GM23338 (cell line): ENCODE measurements around the gene TMTC2. TPM values are rescaled to one million over a fixed set of nuclear protein-coding genes. Genes with fewer than 3 reads are reported as not detected.

ENCODE experiments used
- ATAC-seq: fragments of 200-7000 bp; cut with Tn5 transposase; 3 replicates; pipeline ENCODE4 v1.9.1; 2020
- DNase-seq: peaks from one replicate; pipeline ENCODE4 v3.0.0-alpha.2; 2015; ENCODE audit warnings: low spot score
- H2AFZ ChIP-seq: fragments of 200-600 bp; sonication (generic); 2 replicates; pipeline ENCODE4 v1.8.0; 2016; ENCODE audit warnings: antibody characterized with exemption, mild to moderate bottlenecking, moderate library complexity
- H3F3A ChIP-seq: fragments of 200-600 bp; sonication (generic); replicated peaks from 2 replicates; pipeline ENCODE4 v1.8.0; 2017; ENCODE audit warnings: antibody characterized with exemption, mixed run types, low read depth
- H3K27ac ChIP-seq: fragments of 200-600 bp; sonication (generic); 2 replicates; pipeline ENCODE4 v1.6.1; 2016; ENCODE audit warnings: low read depth
- H3K27me3 ChIP-seq: fragments of 200-600 bp; sonication (generic); 2 replicates; pipeline ENCODE4 v1.8.0; 2016; ENCODE audit warnings: mild to moderate bottlenecking, mixed run types, moderate library complexity; ENCODE audit not compliant: insufficient read depth
- H3K36me3 ChIP-seq: fragments of 200-600 bp; sonication (generic); 2 replicates; pipeline ENCODE4 v1.8.0; 2016; ENCODE audit warnings: mild to moderate bottlenecking; ENCODE audit not compliant: insufficient read depth
- H3K4me1 ChIP-seq: fragments of 200-600 bp; sonication (generic); 2 replicates; pipeline ENCODE4 v1.8.0; 2016; ENCODE audit warnings: mild to moderate bottlenecking, moderate library complexity; ENCODE audit not compliant: insufficient read depth
- H3K4me2 ChIP-seq: fragments of 200-600 bp; sonication (generic); 2 replicates; pipeline ENCODE4 v1.7.1; 2017; ENCODE audit warnings: mixed run types
- H3K4me3 ChIP-seq: fragments of 200-600 bp; sonication (generic); 2 replicates; pipeline ENCODE4 v1.6.1; 2016; ENCODE audit warnings: mixed run types
- H3K79me2 ChIP-seq: fragments of 200-600 bp; sonication (generic); replicated peaks from 2 replicates; pipeline ENCODE4 v1.8.0; 2017; ENCODE audit warnings: mild to moderate bottlenecking; ENCODE audit not compliant: insufficient read depth
- H3K9me2 ChIP-seq: fragments of 200-600 bp; sonication (generic); 2 replicates; pipeline ENCODE4 v1.8.0; 2017; ENCODE audit not compliant: insufficient read depth
- H4K20me1 ChIP-seq: fragments of 200-600 bp; sonication (generic); replicated peaks from 2 replicates; pipeline ENCODE4 v1.8.0; 2017; ENCODE audit warnings: mild to moderate bottlenecking; ENCODE audit not compliant: insufficient read depth
- H3K27ac Mint-ChIP-seq: 2 replicates; pipeline ENCODE4 v1.8.0; 2020; ENCODE audit warnings: inconsistent platforms, mild to moderate bottlenecking, moderate library complexity, mixed read lengths
- H3K27me3 Mint-ChIP-seq: 3 replicates; pipeline ENCODE4 v1.8.0; 2022; ENCODE audit warnings: low read depth, mild to moderate bottlenecking, moderate library complexity, mixed read lengths, inconsistent platforms; ENCODE audit not compliant: insufficient read depth, poor library complexity
- H3K36me3 Mint-ChIP-seq: 3 replicates; pipeline ENCODE4 v1.8.0; 2021; ENCODE audit warnings: low read depth, mild to moderate bottlenecking, inconsistent platforms, moderate library complexity, mixed read lengths
- H3K4me1 Mint-ChIP-seq: 3 replicates; pipeline ENCODE4 v1.8.0; 2020; ENCODE audit warnings: mild to moderate bottlenecking, inconsistent platforms, mixed read lengths
- H3K4me3 Mint-ChIP-seq: 3 replicates; pipeline ENCODE4 v1.8.0; 2021; ENCODE audit warnings: moderate library complexity, mild to moderate bottlenecking, inconsistent platforms, mixed read lengths
- H3K9me3 Mint-ChIP-seq: 3 replicates; pipeline ENCODE4 v1.8.0; 2020; ENCODE audit warnings: moderate library complexity, mild to moderate bottlenecking, inconsistent platforms, mixed read lengths
- CREB1 ChIP-seq: fragments of 250-450 bp; sonication (Bioruptor Pico); IDR thresholded peaks from 2 replicates; pipeline ENCODE4 v1.5.0; 2020; ENCODE audit warnings: low read depth, mild to moderate bottlenecking, moderate library complexity
- EZH2 ChIP-seq: fragments of 200-600 bp; sonication (generic); IDR thresholded peaks from one replicate; pipeline ENCODE4 v1.8.0; 2017; ENCODE audit warnings: antibody characterized with exemption, mild to moderate bottlenecking, low read depth; ENCODE audit not compliant: unreplicated experiment
- EZH2phosphoT487 ChIP-seq: fragments of 200-600 bp; sonication (generic); IDR thresholded peaks from one replicate; pipeline ENCODE4 v1.8.1; 2018; ENCODE audit warnings: antibody characterized with exemption; ENCODE audit not compliant: unreplicated experiment
- JUNB ChIP-seq: IDR thresholded peaks from one replicate; pipeline ENCODE4 v1.6.1; 2016; ENCODE audit warnings: antibody characterized with exemption; ENCODE audit not compliant: unreplicated experiment
- NANOG ChIP-seq: IDR thresholded peaks from 2 replicates; pipeline ENCODE4 v1.6.1; 2016; ENCODE audit warnings: antibody characterized with exemption, borderline replicate concordance
- POLR2AphosphoS5 ChIP-seq: IDR thresholded peaks from 2 replicates; pipeline ENCODE4 v1.6.1; 2016; ENCODE audit warnings: antibody characterized with exemption, low read depth
- STAT1 ChIP-seq: IDR thresholded peaks from one replicate; pipeline ENCODE4 v1.6.1; 2016; ENCODE audit warnings: antibody characterized with exemption; ENCODE audit not compliant: unreplicated experiment
- ZNF114 ChIP-seq: fragments of 250-450 bp; sonication (Bioruptor Pico); IDR thresholded peaks from 2 replicates; pipeline ENCODE4 v1.5.0; 2020; ENCODE audit warnings: mild to moderate bottlenecking, moderate library complexity
- ZNF331 ChIP-seq: fragments of 250-450 bp; sonication (Bioruptor Pico); IDR thresholded peaks from 2 replicates; pipeline ENCODE4 v1.5.0; 2020; ENCODE audit warnings: low read depth, mild to moderate bottlenecking, moderate library complexity
- ZNF462 ChIP-seq: fragments of 250-450 bp; sonication (Bioruptor Pico); IDR thresholded peaks from 2 replicates; pipeline ENCODE4 v1.5.0; 2020; ENCODE audit warnings: mild to moderate bottlenecking, moderate library complexity
- polyA plus RNA-seq: library from polyadenylated mRNA; unstranded; fragments of >200 nt; fragmentation: Nextera tagmentation; extraction: Ambion mirVana; gene quantifications from 2 replicates; pipeline ENCODE4 v1.2.1, GENCODE V29; 2016
- total RNA-seq: library from RNA; depleted of rRNA; stranded (reverse); fragments of >200 nt; shearing (Covaris generic); gene quantifications from 2 replicates; pipeline ENCODE4 v1.2.3, GENCODE V29; 2014
- TF ChIP-seq, protein P1 (sequence below): IDR thresholded peaks from 2 replicates; pipeline ENCODE4 v1.6.1; 2016; ENCODE audit warnings: antibody characterized with exemption
- TF ChIP-seq, protein P2 (sequence below), 2 experiments: fragments of 200-600 bp in 1 of 2; sonication (generic) in 1 of 2; conservative IDR thresholded peaks; 2 replicates each; pipeline versions ENCODE4 v1.5.1 to v1.6.1; 2016 to 2017; ENCODE audit warnings: antibody characterized with exemption in 2 of 2, low read depth in 2 of 2, mild to moderate bottlenecking in 2 of 2, moderate library complexity in 1 of 2

TMTC2 gene
- total and polyA plus RNA-seq, 2 experiments from 2014 or later = 0.57 to 6.5 TPM

GRCh38 chr12:82968631-82969367 lies 282.1 kb downstream of the TMTC2 start (continued):
- TF ChIP-seq STAT1 = no peak
- TF ChIP-seq POLR2AphosphoS5 = no peak
- no peak for TF ChIP-seq EZH2phosphoT487
- TF ChIP-seq, protein P1, sequence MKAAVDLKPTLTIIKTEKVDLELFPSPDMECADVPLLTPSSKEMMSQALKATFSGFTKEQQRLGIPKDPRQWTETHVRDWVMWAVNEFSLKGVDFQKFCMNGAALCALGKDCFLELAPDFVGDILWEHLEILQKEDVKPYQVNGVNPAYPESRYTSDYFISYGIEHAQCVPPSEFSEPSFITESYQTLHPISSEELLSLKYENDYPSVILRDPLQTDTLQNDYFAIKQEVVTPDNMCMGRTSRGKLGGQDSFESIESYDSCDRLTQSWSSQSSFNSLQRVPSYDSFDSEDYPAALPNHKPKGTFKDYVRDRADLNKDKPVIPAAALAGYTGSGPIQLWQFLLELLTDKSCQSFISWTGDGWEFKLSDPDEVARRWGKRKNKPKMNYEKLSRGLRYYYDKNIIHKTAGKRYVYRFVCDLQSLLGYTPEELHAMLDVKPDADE = no peak

DNA sequence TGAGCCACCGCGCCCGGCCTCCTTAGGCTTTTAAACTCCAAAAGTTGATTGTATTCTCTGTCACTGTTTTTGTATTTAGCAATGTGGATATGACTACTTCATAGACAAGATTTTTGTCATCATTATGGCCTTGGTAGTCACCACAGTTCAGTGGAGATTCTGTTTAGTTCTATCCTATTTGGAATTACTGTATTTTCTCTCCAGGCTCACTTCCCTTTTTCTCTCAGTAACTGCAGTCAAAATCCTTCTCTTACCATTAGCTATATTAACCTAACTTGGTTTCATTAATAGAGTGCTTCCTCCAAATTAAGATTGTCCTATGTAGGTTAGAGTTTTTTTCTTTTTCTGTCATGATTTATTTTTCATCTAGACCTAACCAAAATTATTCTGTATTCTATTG lies 283.9 kb downstream of the TMTC2 start:
- no peak overlapping the region for H3K4me2 ChIP-seq
- H3K27ac ChIP-seq = no peak overlapping the region
- no peaks in the 10 kb centered on the region for H3K4me1 ChIP-seq
- Mint-ChIP-seq H3K27ac (no peak overlapping the region), H3K9me3 (no peaks in the 10 kb centered on the region), H3K4me3 (no peak overlapping the region), H3K36me3 (no peaks in the 10 kb centered on the region), H3K27me3 (no peaks in the 10 kb centered on the region), H3K4me1 (peaks cover 5% of the 10 kb centered on the region; the same call in 2 of the 3 replicates)
- no peak for DNase-seq
- no peaks in the 10 kb centered on the region for H3K27me3 ChIP-seq
- no peaks in the 10 kb centered on the region for H3F3A ChIP-seq
- no peak overlapping the region for H3K4me3 ChIP-seq
- ATAC-seq = no peak
- no peaks in the 10 kb centered on the region for H4K20me1 ChIP-seq
- no peaks in the 10 kb centered on the region for H3K36me3 ChIP-seq
- no peak overlapping the region for H2AFZ ChIP-seq
- H3K79me2 ChIP-seq = no peaks in the 10 kb centered on the region
- no peaks in the 10 kb centered on the region for H3K9me2 ChIP-seq
- TF ChIP-seq EZH2phosphoT487 (no peak), EZH2 (no peak), JUNB (no peak), ZNF331 (CRISPR knock-in tag) (no peak), POLR2AphosphoS5 (no peak), NANOG (no peak), ZNF114 (CRISPR knock-in tag) (no peak), STAT1 (no peak), CREB1 (CRISPR knock-in tag) (no peak), ZNF462 (CRISPR knock-in tag) (no peak)
- TF ChIP-seq, protein P2, sequence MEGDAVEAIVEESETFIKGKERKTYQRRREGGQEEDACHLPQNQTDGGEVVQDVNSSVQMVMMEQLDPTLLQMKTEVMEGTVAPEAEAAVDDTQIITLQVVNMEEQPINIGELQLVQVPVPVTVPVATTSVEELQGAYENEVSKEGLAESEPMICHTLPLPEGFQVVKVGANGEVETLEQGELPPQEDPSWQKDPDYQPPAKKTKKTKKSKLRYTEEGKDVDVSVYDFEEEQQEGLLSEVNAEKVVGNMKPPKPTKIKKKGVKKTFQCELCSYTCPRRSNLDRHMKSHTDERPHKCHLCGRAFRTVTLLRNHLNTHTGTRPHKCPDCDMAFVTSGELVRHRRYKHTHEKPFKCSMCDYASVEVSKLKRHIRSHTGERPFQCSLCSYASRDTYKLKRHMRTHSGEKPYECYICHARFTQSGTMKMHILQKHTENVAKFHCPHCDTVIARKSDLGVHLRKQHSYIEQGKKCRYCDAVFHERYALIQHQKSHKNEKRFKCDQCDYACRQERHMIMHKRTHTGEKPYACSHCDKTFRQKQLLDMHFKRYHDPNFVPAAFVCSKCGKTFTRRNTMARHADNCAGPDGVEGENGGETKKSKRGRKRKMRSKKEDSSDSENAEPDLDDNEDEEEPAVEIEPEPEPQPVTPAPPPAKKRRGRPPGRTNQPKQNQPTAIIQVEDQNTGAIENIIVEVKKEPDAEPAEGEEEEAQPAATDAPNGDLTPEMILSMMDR (conservative IDR thresholded peaks at IDR 0.05; ENCODE audit: low read depth in 2 of 2) = no peak
- TF ChIP-seq, protein P1 = no peak
